ENCODE measurements around the gene TEAD3. TPM values are rescaled to one million over a fixed set of nuclear protein-coding genes. Genes with fewer than 3 reads are reported as not detected.

TEAD3 gene
- total RNA-seq, 1 donor, result 11.6 TPM

- H3K4me3 ChIP-seq (ENCODE audit: low read depth, low read length), result no peak overlapping the region
- DNase-seq (ENCODE audit: low read depth), result no peak
- TF ChIP-seq CTCF (IDR thresholded peaks at IDR 0.05; ENCODE audit: insufficient read depth, low read length), result no peak
Observed at GRCh38 chr6:35505999-35506412, 9.1 kb upstream of the TEAD3 start.

GRCh38 chr6:35503534-35503933 is 6.7 kb upstream of the TEAD3 start:
- DNase-seq (ENCODE audit: low read depth), result no peak
- TF ChIP-seq CTCF (IDR thresholded peaks at IDR 0.05; ENCODE audit: insufficient read depth, low read length), result no peak
- H3K4me3 ChIP-seq (ENCODE audit: low read depth, low read length), result no peak overlapping the region

GRCh38 chr6:35501784-35502183 is 4.9 kb upstream of the TEAD3 start:
- DNase-seq (ENCODE audit: low read depth), result no peak
- H3K4me3 ChIP-seq (ENCODE audit: low read depth, low read length), result no peak overlapping the region
- no peak for TF ChIP-seq CTCF (IDR thresholded peaks at IDR 0.05; ENCODE audit: insufficient read depth, low read length)

- TF ChIP-seq CTCF (IDR thresholded peaks at IDR 0.05; ENCODE audit: insufficient read depth, low read length), result no peak
- H3K4me3 ChIP-seq (ENCODE audit: low read depth, low read length), result no peak overlapping the region
- DNase-seq (ENCODE audit: low read depth), result no peak
Observed at GRCh38 chr6:35500782-35501181, 3.9 kb upstream of the TEAD3 start.

- H3K4me3 ChIP-seq (ENCODE audit: low read depth, low read length), result no peak overlapping the region
- no peak for DNase-seq (ENCODE audit: low read depth)
- no peak for TF ChIP-seq CTCF (IDR thresholded peaks at IDR 0.05; ENCODE audit: insufficient read depth, low read length)
Observed at GRCh38 chr6:35499372-35499771, 2.5 kb upstream of the TEAD3 start.

- DNase-seq (ENCODE audit: low read depth), result no peak
- peak overlapping the region; percentile 77 for H3K4me3 ChIP-seq (ENCODE audit: low read depth, low read length)
- TF ChIP-seq CTCF (IDR thresholded peaks at IDR 0.05; ENCODE audit: insufficient read depth, low read length), result no peak
Observed at GRCh38 chr6:35498422-35499067, 1.7 kb upstream of the TEAD3 start.
